ENCODE data around the gene MBD3L3.
"Not testable (repeated sequence)": the region's sequence is repeated elsewhere in the genome, so short reads cannot be mapped to it uniquely, and the experiment has no call there.

MBD3L3 gene

DNA sequence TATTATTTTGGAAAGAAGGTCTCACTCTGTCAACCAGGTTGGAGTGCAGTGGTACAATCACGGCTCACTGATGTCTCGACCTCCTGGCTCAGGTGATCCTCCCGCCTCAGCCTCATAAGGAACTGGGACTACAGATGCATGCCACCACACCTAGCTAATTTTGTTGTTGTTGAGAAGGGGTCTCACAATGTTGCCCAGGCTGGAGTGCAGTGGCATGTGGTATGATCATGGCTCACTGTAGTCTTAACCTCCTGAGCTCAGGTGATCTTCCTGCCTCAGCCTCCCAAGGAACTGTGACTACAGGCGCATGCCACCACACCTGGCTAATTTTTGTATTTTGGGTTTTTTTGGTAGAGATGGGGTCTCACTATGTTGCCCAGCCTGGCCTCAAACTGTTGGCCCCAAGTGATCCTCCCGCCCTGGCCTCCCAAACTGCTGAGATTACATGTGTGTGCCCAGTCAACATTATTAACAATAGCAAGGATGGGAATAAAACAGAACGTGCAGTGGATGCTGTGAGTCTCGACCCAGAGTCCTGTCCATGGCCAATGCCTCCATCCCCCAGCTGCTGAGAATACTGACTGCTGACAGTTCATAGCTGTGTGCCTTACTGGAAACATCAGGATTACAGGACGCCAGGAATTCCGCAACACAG is 5.4 kb upstream of the MBD3L3 start:
- H3F3A ChIP-seq (ENCODE audit: control insufficient read depth, insufficient read depth): peaks cover 3% of the 10 kb centered on the region
- H3K4me3 ChIP-seq (ENCODE audit: low read length): no peak overlapping the region
- no peak overlapping the region for H3K4me2 ChIP-seq (ENCODE audit: low read length)
- H3K4me1 ChIP-seq (ENCODE audit: control insufficient read depth, low read length): peaks cover 6% of the 10 kb centered on the region
- no peaks in the 10 kb centered on the region for H3K27me3 ChIP-seq (ENCODE audit: control insufficient read depth, low read length)
- H3K9me3 ChIP-seq (ENCODE audit: control insufficient read depth, insufficient read depth, low read length): no peaks in the 10 kb centered on the region
- no peaks in the 10 kb centered on the region for H3K9me2 ChIP-seq (replicated peaks; ENCODE audit: control insufficient read depth, low read length)
- H3K79me2 ChIP-seq (ENCODE audit: control insufficient read depth, low read length): no peaks in the 10 kb centered on the region
- H4K20me1 ChIP-seq (ENCODE audit: control insufficient read depth, insufficient read depth, low read depth, low read length): no peaks in the 10 kb centered on the region
- no peaks in the 10 kb centered on the region for H3K36me3 ChIP-seq (ENCODE audit: control insufficient read depth, low read length)
- TF ChIP-seq, protein P1, sequence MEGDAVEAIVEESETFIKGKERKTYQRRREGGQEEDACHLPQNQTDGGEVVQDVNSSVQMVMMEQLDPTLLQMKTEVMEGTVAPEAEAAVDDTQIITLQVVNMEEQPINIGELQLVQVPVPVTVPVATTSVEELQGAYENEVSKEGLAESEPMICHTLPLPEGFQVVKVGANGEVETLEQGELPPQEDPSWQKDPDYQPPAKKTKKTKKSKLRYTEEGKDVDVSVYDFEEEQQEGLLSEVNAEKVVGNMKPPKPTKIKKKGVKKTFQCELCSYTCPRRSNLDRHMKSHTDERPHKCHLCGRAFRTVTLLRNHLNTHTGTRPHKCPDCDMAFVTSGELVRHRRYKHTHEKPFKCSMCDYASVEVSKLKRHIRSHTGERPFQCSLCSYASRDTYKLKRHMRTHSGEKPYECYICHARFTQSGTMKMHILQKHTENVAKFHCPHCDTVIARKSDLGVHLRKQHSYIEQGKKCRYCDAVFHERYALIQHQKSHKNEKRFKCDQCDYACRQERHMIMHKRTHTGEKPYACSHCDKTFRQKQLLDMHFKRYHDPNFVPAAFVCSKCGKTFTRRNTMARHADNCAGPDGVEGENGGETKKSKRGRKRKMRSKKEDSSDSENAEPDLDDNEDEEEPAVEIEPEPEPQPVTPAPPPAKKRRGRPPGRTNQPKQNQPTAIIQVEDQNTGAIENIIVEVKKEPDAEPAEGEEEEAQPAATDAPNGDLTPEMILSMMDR (IDR thresholded peaks at IDR 0.05; ENCODE audit: low read depth, low read length, poor library complexity, severe bottlenecking): no peak
- TF ChIP-seq EZH2phosphoT487 (IDR thresholded peaks at IDR 0.05; ENCODE audit: borderline replicate concordance, low read length): no peak
- H3K27ac ChIP-seq (ENCODE audit: low read depth, low read length): no peak overlapping the region

DNA sequence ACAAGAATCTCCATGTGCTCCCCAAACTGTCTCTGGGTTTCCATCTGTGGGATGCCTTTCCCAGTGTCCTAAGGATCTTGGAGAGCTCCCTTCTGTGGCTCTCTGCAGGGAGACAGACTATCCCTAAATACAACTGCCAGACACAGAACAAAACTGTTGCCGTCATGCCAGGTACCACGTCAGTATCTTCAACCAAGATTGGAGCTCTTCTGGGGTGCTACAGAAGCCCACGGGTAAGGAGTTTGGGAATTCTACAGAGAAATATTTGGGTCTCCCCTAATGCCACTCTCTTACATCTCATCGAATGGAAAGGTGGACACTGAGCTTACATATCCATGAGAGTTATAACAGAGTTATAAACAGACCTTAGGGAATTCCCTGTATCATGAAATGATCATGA is 4.9 kb upstream of the MBD3L3 start:
- peaks cover under 1% of the 10 kb centered on the region; the same call in 1 of the 2 replicates for H3K4me1 ChIP-seq (ENCODE audit: control insufficient read depth, low read length)
- H3K27me3 ChIP-seq (ENCODE audit: control insufficient read depth, low read length): no peaks in the 10 kb centered on the region
- TF ChIP-seq EZH2phosphoT487 (IDR thresholded peaks at IDR 0.05; ENCODE audit: borderline replicate concordance, low read length): no peak
- H3K4me2 ChIP-seq (ENCODE audit: low read length): no peak overlapping the region
- no peak overlapping the region for H3K4me3 ChIP-seq (ENCODE audit: low read length)
- no peak overlapping the region for H3K27ac ChIP-seq (ENCODE audit: low read depth, low read length)
- H3K79me2 ChIP-seq (ENCODE audit: control insufficient read depth, low read length): no peaks in the 10 kb centered on the region
- H3K9me2 ChIP-seq (replicated peaks; ENCODE audit: control insufficient read depth, low read length): no peaks in the 10 kb centered on the region
- H4K20me1 ChIP-seq (ENCODE audit: control insufficient read depth, insufficient read depth, low read depth, low read length): no peaks in the 10 kb centered on the region
- no peaks in the 10 kb centered on the region for H3K36me3 ChIP-seq (ENCODE audit: control insufficient read depth, low read length)
- peaks cover 3% of the 10 kb centered on the region for H3F3A ChIP-seq (ENCODE audit: control insufficient read depth, insufficient read depth)
- no peaks in the 10 kb centered on the region for H3K9me3 ChIP-seq (ENCODE audit: control insufficient read depth, insufficient read depth, low read length)

DNA sequence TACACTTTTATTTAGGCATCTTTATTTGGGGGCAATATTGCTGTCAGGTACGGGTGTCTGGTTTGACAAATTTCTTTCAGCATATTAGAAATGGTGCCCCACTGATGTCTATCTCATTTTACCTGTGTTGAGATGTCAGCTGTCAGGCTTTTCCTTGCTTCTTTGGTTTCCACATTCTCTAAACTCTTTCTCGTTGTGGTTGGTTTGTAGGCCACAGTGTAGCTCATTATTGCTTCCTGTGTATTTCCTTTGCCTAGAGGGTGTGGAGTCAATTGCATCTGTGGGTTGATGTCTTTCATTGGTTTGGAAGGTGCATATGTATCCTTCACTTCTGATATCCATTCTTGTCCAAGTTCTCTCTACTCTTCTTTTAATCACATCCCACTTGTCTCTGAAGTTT is 1.5 kb upstream of the MBD3L3 start:
- not testable (repeated sequence) for H3K4me2 ChIP-seq (ENCODE audit: low read length); H3F3A ChIP-seq (ENCODE audit: control insufficient read depth, insufficient read depth); H3K27ac ChIP-seq (ENCODE audit: low read depth, low read length); H3K4me3 ChIP-seq (ENCODE audit: low read length); H3K79me2 ChIP-seq (ENCODE audit: control insufficient read depth, low read length); H3K9me2 ChIP-seq (replicated peaks; ENCODE audit: control insufficient read depth, low read length); H4K20me1 ChIP-seq (ENCODE audit: control insufficient read depth, insufficient read depth, low read depth, low read length); H3K4me1 ChIP-seq (ENCODE audit: control insufficient read depth, low read length); H3K36me3 ChIP-seq (ENCODE audit: control insufficient read depth, low read length); H3K27me3 ChIP-seq (ENCODE audit: control insufficient read depth, low read length); H3K9me3 ChIP-seq (ENCODE audit: control insufficient read depth, insufficient read depth, low read length)

DNA sequence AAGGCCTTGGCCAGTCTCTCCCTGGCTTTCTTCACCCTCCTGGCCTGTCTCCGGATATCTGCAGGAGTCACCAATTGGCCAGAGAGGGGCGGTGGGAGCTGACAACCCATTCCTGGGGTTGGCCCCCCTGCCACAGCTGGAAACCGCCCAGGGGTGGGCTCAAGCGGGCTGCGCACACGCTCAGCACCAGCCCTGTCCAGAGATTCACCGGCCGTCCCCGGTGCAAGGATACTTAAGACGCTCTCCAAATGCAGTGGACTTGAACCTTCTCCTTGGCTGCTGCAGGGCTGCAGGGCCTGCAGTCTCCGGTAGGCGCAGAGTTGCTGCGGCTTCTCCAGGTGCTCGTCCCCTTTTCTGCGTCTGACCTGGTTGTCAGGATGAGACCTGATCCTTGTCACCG is 2.1 kb downstream of the MBD3L3 start:
- not testable (repeated sequence) for H4K20me1 ChIP-seq (ENCODE audit: control insufficient read depth, insufficient read depth, low read depth, low read length); H3K4me1 ChIP-seq (ENCODE audit: control insufficient read depth, low read length); H3K4me3 ChIP-seq (ENCODE audit: low read length); H3K79me2 ChIP-seq (ENCODE audit: control insufficient read depth, low read length); H3K36me3 ChIP-seq (ENCODE audit: control insufficient read depth, low read length); H3K4me2 ChIP-seq (ENCODE audit: low read length); H3K9me3 ChIP-seq (ENCODE audit: control insufficient read depth, insufficient read depth, low read length); H3F3A ChIP-seq (ENCODE audit: control insufficient read depth, insufficient read depth); H3K27ac ChIP-seq (ENCODE audit: low read depth, low read length); H3K9me2 ChIP-seq (replicated peaks; ENCODE audit: control insufficient read depth, low read length); H3K27me3 ChIP-seq (ENCODE audit: control insufficient read depth, low read length)

DNA sequence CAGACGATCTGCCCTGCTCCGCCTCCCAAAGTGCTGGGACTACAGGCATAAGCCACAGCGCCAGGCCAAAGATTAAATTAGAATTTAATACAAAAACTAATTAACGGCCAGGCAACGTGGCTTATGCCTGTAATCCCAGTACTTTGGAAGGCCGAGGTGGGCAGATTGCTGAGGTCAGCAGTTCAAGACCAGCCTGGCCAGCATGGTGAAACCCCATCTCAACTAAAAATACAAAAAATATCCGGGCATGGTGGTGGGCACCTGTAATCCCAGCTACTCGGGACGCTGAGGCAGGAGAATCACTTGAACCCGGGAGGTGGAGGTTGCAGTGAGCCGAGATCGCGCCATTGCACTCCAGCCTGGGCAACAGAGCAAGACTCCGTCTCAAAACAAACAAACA is 2.8 kb downstream of the MBD3L3 start:
- not testable (repeated sequence) for H3K27ac ChIP-seq (ENCODE audit: low read depth, low read length); H3F3A ChIP-seq (ENCODE audit: control insufficient read depth, insufficient read depth); H3K27me3 ChIP-seq (ENCODE audit: control insufficient read depth, low read length); H3K36me3 ChIP-seq (ENCODE audit: control insufficient read depth, low read length); H4K20me1 ChIP-seq (ENCODE audit: control insufficient read depth, insufficient read depth, low read depth, low read length); H3K4me2 ChIP-seq (ENCODE audit: low read length); H3K4me3 ChIP-seq (ENCODE audit: low read length); H3K9me2 ChIP-seq (replicated peaks; ENCODE audit: control insufficient read depth, low read length); H3K9me3 ChIP-seq (ENCODE audit: control insufficient read depth, insufficient read depth, low read length); H3K4me1 ChIP-seq (ENCODE audit: control insufficient read depth, low read length); H3K79me2 ChIP-seq (ENCODE audit: control insufficient read depth, low read length)

DNA sequence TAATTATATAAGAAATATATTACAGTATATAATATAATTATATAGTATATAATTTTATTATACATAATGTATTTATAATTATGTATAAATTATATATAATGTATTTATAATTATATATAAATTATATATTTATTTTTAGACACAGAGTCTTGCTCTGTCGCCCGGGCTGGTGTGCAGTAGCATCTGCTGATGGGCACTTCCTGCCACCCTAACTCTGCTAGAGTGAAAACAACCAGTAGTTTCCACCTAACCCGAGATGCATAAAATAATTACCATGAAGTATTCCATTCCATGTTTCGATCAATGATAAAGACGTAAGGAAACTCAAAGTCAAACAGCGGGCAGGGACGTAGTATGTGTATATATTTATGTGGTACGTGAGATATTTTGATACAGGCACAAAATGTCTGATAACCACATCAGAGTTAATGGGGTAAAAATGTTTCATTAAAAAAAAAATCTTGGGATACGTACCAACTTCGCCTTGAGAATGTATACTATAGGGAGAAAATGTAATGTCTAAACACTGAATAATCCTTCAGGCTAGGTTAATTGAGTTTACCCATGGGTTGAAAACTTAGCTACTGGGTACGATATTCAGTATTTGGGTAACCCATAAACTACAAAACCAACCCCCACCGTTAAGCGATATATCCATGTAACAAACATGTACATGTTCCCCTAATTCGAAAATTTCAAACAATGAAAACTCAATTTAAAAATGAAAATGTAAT is 3.7 kb downstream of the MBD3L3 start:
- H3K9me3 ChIP-seq (ENCODE audit: control insufficient read depth, insufficient read depth, low read length); H4K20me1 ChIP-seq (ENCODE audit: control insufficient read depth, insufficient read depth, low read depth, low read length); H3K9me2 ChIP-seq (replicated peaks; ENCODE audit: control insufficient read depth, low read length); H3K27me3 ChIP-seq (ENCODE audit: control insufficient read depth, low read length); H3F3A ChIP-seq (ENCODE audit: control insufficient read depth, insufficient read depth); H3K79me2 ChIP-seq (ENCODE audit: control insufficient read depth, low read length); H3K4me2 ChIP-seq (ENCODE audit: low read length); H3K27ac ChIP-seq (ENCODE audit: low read depth, low read length); H3K4me1 ChIP-seq (ENCODE audit: control insufficient read depth, low read length); H3K36me3 ChIP-seq (ENCODE audit: control insufficient read depth, low read length); H3K4me3 ChIP-seq (ENCODE audit: low read length): not testable (repeated sequence)

DNA sequence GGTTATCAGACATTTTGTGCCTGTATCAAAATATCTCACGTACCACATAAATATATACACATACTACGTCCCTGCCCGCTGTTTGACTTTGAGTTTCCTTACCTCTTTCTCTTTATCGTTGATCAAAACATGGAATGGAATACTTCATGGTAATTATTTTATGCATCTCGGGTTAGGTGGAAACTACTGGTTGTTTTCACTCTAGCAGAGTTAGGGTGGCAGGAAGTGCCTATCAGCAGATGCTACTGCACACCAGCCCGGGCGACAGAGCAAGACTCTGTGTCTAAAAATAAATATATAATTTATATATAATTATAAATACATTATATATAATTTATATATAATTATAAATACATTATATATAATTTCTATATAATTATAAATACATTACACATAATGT is 5.6 kb downstream of the MBD3L3 start:
- H3K27me3 ChIP-seq (ENCODE audit: control insufficient read depth, low read length); H3K9me3 ChIP-seq (ENCODE audit: control insufficient read depth, insufficient read depth, low read length); H3K27ac ChIP-seq (ENCODE audit: low read depth, low read length); H3K4me2 ChIP-seq (ENCODE audit: low read length); H3K4me3 ChIP-seq (ENCODE audit: low read length); H3F3A ChIP-seq (ENCODE audit: control insufficient read depth, insufficient read depth); H3K79me2 ChIP-seq (ENCODE audit: control insufficient read depth, low read length); H3K9me2 ChIP-seq (replicated peaks; ENCODE audit: control insufficient read depth, low read length); H3K36me3 ChIP-seq (ENCODE audit: control insufficient read depth, low read length); H3K4me1 ChIP-seq (ENCODE audit: control insufficient read depth, low read length); H4K20me1 ChIP-seq (ENCODE audit: control insufficient read depth, insufficient read depth, low read depth, low read length): not testable (repeated sequence)

All from DOHH2 (cell line).